Measurements from ENCODE around the gene RNF2.
"Not testable (repeated sequence)": the region's sequence is repeated elsewhere in the genome, so short reads cannot be mapped to it uniquely, and the experiment has no call there.

Gene RNF2

DNA sequence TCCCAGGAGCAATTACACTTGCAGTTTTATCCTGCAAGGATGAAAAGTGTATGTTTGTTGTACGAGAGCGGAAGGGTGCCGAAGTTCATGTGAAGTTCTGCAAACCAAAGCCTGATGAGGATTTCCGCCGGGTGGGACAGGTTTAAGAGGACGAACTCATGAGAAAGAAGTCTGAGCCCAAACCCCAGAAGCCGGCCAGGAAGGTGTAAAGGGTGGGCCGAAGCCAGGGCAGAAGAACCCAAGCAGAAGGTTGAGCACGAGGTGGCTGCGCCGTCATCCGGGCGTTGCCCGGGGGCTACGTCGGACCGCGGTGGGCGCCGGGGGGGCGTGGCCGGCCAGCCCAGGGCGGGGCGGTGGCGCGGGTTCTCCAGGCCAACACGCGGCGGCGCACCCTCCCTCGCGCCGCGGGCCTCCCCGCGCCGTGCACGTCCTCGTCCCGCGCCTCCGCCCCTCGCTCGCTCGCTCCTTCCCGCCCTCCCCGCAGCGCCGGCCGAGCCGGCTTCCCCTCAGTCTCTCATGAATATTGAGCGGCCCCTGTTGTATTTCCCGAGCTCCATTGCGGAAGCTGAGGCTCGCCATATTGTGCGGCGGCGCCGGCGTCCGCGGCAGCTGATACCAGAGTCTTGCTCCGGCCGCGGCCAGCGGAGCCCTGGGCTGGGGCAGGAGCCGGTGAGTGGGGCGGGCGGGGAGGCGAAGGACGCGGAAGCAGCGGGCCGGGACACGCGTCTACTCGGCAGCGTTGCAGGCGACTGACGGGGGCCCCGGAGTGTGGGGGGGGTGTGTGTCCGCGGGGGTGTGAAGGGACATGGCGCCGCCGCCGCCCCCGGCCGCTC, at the start of gene RNF2:
TSS of gene RNF2 (plus strand) at position 578 of the 833 bp plus-strand sequence. CDS start 41,996 bp downstream, outside the sequence.
- DNase-seq (ENCODE audit: low spot score), result peak; percentile 57

DNA sequence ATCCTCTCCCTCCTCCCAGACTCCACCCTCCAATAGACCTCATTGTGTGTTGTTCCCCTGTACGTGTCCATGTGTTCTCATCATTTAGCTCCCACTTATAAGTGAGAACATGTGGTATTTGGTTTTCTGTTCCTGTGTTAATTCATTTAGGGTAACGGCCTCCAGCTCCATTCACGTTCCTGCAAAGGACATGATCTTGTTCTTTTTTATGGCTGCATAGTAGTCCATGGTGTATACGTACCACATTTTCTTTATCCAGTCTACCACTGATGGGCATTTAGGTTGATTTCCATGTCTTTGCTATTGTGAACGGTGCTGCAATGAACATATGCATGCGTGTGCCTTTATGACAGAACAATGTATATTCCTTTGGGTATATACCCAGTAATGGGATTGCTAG, 45.4 kb upstream of the RNF2 start:
- DNase-seq (ENCODE audit: low spot score), result not testable (repeated sequence)

DNA sequence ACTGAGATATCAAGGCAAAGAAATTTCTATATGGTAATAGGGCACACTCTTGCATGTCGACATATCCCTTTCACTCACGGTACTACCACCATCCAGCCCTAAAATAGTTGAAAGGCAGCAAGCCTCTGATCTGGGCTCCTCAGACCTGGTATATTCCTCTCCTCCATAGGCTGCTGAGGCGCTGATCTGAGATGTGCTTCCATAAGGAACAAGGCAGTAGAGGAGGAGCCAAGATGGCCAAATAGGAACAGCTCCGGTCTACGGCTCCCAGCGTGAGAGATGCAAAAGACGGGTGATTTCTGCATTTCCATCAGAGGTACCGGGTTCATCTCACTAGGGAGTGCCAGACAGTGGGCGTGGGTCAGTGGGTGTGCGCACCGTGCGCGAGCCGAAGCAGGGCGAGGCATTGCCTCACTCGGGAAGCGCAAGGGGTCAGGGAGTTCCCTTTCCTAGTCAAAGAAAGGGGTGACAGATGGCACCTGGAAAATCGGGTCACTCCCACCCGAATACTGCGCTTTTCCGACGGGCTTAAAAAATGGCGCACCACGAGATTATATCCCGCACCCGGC, 44.0 kb upstream of the RNF2 start:
- DNase-seq (ENCODE audit: low spot score), result not testable (repeated sequence)

DNA sequence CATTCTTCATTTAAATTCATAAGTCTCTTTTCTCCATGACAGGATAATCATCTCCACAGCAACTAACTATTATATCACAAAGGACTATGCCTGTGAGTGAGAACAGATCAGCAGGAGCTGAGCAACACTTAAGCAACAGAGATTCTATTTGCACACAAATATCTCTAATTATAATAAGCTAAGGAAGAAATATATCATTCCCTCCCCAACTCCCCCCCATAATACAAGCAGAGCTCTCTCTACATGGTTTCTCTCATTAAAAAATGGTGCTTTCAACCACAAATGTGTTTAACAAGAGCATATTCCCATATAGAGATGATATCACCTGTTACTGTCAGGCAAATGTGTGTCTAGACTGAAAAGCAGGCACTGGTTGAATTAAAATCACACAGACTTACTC, 36.5 kb upstream of the RNF2 start:
- DNase-seq (ENCODE audit: low spot score), result no peak

DNA sequence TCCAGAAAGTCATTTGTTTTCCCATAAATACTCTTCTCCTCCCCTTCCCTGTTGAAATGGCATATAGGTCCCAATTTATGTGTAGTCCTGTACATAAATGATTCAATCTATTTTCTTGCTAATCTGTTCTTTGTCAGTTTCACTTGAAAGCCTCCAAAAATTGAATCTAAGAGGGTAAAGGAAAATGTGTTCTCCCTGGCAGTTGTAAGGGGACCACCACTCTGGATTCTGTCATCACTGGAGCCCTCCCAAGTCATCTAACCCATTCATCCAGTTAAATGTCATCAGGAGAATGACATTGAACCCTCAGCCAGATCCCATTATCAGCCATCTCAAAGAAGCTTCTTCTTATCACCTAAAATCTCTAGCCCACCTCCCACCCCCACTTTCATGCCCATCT, 35.0 kb upstream of the RNF2 start:
- DNase-seq (ENCODE audit: low spot score), result no peak

DNA sequence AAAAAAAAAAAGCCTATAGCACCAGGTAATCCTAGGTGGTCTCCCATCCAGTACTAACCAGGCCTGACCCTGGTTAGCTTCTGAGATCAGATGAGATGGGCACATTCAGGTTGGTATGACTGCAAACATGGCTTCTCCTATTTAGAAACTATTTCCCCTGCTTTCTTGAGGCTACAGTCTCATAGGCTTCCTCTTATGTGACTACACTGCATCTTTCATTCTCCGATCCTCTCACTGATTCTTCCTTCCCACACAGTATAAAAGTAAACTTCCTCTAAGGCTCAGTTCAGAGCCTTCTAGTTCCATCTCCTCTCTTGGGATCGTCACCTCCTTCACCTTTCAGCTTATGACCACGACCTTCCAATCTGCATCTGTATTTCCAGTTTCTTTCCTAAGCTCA, 30.4 kb upstream of the RNF2 start:
- no peak for DNase-seq (ENCODE audit: low spot score)

DNA sequence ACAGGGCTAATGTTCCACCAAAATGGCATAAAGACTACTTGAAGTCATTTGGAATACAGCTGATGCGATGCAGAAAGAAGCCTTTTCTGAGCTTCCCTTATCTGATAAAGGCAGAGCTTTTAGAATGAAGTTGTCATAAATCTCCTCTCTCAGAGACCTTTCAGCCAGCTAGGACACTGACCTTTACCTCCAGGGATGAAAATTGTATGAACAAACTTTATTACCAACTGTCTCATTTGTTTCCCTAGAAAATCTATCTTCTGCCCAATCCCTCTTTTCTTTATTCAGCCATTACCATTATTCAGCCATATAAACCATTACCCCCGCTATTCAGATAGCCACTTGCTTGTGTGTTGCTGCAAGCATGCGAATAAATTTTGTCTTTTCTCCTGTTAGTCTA, 29.7 kb upstream of the RNF2 start:
- DNase-seq (ENCODE audit: low spot score), result no peak

DNA sequence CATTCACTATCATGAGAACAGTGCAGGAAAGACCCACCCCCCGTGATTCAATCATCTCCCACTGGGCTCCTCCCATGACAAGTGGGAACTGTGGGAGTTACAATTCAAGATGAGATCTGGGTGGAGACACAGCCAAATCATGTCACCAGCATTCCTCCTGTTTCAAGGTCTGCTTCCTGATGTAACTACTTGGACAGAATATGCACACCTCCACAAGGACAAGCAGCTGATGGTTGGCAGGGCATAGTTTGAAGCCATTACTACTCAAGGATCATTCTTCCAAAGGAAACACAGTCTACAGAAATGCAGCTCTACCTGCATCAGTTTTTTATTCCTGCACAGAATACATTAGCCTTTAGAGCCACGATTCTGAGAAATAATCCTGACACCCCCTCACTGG, 28.5 kb upstream of the RNF2 start:
- DNase-seq (ENCODE audit: low spot score), result no peak

DNA sequence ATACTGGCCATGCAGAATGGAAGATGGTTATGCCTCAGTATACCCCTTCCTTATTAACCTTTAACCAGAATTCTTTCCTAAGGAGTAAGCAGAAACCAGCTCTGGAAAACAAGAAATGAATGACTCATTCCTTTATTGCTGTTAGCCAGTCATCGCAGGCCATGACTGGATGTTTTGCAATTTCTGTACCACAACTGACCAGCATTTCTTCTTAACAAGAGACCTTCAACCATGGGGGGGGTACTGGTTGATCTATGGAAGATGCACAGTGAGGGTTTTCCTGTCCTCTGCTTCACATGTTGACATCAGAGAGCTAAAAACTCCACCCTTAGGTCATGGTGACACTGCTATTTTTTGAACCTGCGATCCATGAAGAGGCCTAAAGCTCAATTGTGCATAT, 28.0 kb upstream of the RNF2 start:
- DNase-seq (ENCODE audit: low spot score), result no peak

DNA sequence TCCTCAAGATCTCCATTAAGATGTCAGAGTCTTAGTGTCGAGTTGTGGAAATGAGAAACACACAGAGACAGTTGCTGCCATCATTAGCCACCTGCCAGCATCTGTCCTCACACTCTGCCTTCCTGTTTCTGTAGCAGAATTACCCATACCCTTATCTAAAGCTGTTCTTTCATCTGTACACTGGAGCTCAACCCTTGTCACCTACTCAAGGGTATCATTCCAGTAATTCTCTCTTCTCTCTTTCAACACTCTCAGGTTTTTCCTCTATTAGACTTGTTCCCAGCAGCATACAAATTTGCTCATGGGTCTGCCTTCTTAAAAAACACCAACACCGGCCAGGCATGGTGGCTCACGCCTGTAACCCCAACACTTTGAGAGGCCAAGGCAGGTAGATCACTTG, 27.4 kb upstream of the RNF2 start:
- DNase-seq (ENCODE audit: low spot score), result no peak

DNA sequence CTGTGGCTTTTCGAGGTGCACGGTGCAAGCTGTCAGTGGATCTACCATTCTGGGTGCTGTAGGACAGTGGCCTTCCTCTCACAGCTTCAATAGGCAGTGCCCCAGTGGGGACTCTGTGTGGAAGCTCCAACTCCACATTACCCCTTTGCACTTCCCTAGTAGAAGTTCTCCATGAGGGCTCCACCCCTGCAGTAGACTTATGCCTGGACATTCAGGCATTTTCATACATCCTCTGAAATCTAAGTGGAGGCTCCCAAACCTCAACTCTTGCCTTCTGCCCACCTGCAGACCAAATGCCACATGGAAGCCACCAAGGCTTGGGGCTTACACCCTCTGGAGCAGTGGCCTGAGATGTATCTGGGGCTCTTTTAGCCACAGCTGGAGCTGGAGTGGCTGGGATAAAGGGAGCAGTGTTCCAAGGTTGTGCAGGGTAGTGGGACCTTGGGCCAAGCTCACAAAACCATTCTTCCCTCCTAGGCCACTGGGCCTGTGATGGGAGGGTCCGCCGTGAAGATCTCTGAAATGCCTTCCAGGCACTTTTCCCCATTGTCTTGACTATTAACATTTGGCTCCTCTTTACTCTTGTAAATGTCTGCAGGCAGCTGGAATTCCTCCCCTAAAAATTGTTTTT, 18.0 kb upstream of the RNF2 start:
- no peak for DNase-seq (ENCODE audit: low spot score)

DNA sequence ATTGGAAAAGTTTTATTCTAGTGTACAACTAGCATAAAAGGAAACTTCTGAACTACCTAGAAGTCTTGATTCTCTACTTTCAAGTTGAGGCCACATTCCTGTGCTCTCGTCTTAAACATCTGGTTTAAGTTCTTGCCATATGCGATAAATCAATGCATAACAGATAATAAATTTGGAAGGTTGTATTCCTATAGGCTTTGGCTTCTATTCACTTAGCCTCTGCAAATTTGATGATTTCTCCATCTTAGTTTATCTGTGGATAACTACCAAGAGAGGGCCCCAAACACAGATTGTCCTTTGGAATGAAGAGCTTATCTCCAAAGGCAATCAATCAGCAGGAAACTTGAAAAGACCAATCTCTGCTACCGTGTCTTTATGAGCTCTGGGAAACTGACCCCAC, 11.7 kb upstream of the RNF2 start:
- no peak for DNase-seq (ENCODE audit: low spot score)

DNA sequence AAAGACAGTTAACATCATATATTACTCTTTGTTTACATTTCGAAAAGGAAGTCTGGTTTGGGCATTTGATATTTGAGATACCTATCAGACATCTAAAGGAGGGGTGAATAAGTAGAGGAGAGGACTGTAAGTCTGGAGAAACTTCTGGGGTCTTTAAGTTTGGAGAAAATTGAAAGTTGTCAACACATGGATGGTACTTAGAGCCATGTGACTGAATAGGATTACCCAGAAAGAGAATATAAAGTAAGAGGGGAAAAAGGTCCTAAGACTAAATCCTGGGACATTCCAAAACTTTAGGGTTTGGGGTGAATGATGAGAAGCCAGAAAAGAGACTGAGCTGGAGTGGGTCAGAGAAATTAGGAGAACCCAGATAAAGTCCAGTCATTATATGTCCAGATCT, 10.1 kb upstream of the RNF2 start:
- DNase-seq (ENCODE audit: low spot score), result no peak

DNA sequence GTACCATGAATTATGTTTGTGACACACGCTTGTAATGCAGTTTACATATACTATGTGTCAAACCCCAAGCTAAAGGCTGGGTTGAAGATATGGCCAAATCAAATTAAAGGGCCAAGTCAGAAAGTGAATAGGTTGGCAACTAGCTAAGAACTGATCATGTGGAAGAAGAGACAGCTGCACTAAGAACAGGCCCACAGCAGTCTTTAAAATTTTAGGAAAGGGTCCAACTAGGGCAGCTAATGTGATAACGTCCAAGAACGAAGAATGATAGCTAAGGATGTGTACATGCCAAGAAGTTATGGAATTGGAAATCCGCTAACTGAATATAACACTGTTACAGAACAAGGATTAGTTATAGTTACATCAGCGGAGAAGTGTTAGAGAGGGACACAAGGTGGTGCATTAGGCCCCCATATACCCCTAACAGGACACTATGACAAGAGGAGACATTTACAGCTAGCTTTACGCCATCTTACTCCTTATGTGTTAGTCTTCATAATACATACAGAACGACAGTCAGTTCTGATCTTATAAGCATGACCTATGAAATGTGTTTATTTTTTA, 6.5 kb upstream of the RNF2 start:
- DNase-seq (ENCODE audit: low spot score), result no peak

DNA sequence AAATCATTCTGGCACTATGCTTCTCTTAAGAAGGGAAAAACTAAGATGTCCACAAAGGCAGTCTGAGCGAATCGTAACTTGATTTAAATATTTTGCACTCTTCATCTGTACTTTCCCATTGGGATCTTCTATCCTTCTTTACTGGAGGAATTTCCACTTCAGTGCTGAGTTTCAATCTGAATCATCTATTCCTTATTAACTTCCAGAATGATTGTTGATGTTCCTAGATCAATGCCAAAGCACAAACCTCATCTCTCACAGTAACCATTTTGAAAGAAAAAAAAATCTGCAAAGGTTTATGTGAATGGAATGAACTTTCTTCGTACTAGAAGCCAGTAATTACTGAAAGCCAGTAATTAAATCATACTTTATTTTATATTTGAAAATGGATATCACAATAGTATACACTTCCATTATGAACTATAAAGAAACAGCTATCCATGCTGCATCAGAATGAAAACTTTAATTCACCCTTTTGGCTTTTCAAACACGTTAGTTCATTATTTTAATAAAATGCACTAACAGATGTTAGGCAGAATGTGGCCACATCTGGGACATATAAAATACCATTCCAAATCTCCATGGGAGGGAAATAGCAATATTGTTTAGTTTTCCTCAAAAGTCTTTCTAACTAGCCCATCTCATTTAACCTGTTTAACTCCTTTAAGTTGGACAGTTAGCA, 5.5 kb upstream of the RNF2 start:
- no peak for DNase-seq (ENCODE audit: low spot score)

DNA sequence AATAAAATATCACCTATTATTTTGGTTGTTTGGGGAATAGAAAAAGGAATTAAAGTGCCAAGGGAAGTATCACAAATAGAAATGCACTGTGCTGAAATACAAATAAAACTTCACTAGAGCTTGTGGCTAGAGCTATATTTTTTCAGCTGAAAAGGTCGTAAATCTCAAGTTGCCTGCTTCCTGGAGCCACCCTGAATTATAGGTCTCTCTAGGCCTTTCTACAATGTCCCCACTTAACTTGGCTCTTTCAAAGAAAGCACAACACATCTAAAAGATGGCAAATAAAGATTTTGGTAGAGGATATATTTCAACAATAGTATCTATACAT, 5.0 kb upstream of the RNF2 start:
- no peak for DNase-seq (ENCODE audit: low spot score)

DNA sequence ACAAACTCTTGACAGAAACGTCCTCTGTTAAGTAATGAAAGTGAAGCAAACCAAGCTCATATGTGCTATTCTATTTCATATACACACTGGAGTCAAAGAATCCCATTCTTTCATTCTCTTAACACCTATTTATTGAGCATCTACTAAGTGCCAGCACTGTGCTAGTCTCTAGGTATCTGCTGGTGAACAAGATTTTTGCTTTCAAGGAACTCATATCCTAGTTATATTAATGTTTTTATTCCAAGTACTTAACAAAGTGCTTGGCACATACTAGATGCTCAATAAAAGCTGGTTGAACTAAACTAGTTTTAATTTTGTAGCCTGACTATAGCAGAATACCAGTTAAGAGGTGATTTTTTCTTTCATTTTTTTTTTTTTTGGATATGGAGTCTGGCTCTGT, 3.6 kb upstream of the RNF2 start:
- DNase-seq (ENCODE audit: low spot score), result no peak

DNA sequence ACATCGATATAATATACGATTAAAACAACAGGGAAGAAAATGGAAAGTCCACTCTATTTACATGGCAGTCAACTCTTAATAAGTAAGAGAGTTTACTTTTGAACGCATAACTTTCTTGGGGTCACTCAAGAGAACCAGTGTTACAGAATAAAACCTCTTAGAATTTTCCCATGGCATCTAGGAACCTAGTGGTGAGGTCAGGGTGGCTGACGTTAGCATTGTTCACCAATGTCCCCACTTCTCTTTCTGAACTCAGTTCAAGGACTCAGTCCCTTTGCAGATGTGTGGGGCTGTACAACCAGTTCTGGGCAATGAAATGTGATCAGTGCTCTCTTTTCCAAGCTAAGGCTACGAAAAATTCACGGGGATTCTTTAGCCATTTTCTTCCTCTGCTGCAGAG, 2.6 kb upstream of the RNF2 start:
- no peak for DNase-seq (ENCODE audit: low spot score)

DNA sequence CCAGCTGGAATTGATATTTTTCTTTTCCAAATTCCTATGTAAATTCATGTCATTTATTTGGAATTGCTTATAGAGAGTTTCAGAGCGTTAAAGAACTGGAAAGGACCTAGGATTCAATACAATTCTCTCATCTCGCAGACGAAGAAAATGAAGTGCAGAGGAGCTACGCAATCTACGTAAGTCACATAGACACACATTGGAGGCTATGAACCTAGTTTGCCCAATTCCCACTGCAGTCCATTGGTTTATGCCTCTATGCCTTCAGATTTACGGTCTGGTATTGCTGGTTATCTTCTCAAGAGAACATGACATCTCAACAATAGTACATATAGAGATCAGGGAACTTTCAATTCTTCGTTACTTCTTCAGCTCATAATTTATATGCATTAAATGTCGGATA, 971 bp upstream of the RNF2 start:
- DNase-seq (ENCODE audit: low spot score), result no peak

DNA sequence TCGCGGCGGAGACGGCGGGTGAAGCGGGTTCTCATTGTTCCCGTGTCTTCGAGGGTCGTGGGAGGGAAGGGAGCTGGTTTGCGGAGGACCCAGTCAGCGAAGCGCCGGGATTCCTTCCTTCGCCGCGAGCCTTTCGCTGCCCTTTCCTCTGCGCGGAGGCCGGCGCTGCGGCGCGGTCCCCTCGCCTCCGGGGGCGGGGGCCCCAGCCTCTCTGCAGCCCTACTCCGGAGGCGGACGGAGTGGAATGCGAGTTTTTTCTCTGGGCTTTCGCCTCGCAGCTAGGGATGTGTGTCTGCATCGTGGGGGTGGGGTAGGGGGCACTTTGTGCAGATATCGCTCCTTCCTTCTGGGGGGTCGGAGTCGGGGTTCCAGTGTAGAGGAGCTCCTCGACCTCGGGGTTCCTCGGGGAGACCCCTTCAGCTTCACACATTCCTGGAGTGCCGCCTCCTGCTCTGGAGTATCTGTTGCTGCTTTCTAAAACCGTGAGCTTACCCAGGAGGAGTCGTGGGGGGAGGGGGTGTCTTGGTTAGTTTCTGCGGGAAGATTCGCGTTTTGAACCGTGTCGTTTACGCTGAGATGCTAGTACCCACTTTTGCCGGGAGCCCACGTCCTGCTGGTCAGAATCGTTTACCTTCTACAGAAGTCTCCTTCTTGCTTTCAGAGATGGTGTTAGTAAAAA, 595 bp downstream of the RNF2 start:
- peak; percentile 43 for DNase-seq (ENCODE audit: low spot score)

DNA sequence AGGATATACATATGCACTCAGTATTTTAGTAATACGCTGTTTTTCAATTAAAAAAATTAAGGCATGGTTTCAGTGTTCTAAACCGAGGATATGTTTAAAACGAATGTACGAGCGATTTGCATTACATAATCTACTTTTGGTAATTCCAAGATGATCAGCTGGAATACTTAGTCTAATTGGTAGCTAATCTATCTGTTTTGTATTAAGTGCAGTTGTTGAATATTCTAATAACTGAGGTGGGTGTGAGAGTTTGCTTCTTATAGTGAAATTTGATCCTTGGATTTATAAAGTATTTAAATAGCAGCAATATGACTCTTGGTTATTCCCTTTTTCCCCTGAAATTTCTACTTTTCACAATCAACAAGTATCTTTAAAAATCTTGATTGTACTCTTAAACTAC, 1.3 kb downstream of the RNF2 start:
- DNase-seq (ENCODE audit: low spot score), result no peak

DNA sequence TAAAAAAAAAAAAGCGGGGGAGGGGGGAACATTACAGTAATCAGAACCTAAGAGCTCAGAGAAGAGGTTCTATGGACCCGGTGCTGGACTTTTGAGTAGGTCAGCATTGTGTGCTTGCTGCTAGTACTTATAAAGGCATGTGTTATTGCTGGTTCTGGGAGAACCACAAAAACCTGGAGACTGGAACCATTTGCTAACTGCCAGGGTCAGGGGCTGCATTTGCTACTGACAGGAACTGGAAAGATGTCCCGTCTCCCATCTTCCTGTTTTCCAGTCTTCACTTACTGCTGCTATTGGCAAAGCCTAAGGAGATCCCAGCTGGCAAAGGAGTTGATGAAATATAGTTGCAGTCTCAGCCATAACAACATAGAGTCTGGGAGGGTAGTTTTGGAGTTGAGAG, 4.3 kb downstream of the RNF2 start:
- DNase-seq (ENCODE audit: low spot score), result no peak

Measured in HuH-7.5 (cell line).